GM13977 (cell line): ENCODE results near the gene TPGS1.

Experiments
- DNase-seq: peaks from one replicate; pipeline ENCODE4 v3.0.0; 2012; ENCODE audit warnings: low spot score
- in situ Hi-C: fragments of 300-500 bp; cut with MboI; formaldehyde crosslinking; loops from one replicate; pipeline ENCODE4 v1.12.0; 2022; ENCODE audit warnings: low sequenced_read_pairs, low pct_unique_long_range_greater_than_20kb, mixed read lengths, inconsistent platforms; ENCODE audit not compliant: unreplicated experiment
- TF ChIP-seq, protein P1 (sequence below): IDR thresholded peaks from 2 replicates; pipeline ENCODE4 v1.5.1; 2012; ENCODE audit warnings: mild to moderate bottlenecking, control low read depth; ENCODE audit not compliant: insufficient read depth; ENCODE audit errors: extremely low read depth, missing control alignments

Gene TPGS1

DNA sequence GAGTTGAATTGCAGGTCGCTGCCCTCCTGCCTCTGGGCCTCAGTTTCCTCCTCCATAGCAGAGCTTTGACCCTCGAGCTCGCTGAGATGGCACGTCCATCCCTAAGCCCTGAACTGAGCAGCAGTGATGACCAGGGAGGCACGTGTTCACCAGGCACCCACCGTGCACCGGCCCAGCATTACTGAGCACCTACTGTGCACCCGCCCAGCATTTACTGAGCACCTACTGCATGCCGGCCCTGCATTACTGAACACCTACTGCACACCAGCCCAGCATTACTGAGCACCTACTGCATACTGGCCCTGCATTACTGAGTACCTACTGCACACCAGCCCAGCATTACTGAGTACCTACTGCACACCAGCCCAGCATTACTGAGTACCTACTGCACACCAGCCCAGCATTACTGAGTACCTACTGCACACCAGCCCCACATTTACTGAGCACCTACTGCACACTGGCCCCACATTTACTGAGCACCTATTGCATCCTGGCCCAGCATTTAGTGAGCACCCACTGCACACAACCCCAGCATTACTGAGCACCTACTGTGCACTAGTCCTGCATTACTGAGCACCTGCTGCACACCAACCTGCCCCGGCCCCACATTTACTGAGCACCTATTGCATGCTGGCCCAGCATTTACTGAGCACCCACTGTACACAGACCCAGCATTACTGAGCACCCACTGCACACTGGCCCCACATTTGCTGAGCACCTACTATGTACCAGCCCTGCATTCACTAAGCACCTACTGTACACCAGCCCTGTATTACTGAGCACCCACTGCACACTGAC lies 6.3 kb downstream of the TPGS1 start:
- DNase-seq = no peak
- TF ChIP-seq, protein P1, sequence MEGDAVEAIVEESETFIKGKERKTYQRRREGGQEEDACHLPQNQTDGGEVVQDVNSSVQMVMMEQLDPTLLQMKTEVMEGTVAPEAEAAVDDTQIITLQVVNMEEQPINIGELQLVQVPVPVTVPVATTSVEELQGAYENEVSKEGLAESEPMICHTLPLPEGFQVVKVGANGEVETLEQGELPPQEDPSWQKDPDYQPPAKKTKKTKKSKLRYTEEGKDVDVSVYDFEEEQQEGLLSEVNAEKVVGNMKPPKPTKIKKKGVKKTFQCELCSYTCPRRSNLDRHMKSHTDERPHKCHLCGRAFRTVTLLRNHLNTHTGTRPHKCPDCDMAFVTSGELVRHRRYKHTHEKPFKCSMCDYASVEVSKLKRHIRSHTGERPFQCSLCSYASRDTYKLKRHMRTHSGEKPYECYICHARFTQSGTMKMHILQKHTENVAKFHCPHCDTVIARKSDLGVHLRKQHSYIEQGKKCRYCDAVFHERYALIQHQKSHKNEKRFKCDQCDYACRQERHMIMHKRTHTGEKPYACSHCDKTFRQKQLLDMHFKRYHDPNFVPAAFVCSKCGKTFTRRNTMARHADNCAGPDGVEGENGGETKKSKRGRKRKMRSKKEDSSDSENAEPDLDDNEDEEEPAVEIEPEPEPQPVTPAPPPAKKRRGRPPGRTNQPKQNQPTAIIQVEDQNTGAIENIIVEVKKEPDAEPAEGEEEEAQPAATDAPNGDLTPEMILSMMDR = no peak
- in situ Hi-C loops = no loop called here

DNA sequence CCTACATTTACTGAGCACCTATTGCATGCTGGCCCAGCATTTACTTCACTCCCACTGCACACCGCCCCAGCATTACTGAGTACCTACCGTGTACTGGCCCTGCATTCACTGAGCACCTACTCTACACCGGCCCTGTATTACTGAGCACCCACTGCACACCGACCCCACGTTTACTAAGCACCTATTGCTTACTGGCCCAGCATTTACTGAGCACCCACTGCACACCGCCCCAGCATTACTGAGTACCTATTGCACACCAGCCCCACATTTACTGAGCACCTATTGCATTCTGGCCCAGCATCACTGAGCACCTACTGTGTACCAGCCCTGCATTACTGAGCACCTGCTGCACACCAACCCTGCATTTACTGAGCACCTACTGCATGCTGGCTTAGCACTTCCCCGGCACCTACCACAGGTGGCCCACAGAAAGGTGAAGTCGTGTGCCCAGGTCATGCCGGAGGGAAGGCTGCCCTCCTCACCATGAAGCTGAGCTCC lies 6.9 kb downstream of the TPGS1 start:
- DNase-seq = no peak
- in situ Hi-C loops = no loop called here
- TF ChIP-seq, protein P1 = no peak

DNA sequence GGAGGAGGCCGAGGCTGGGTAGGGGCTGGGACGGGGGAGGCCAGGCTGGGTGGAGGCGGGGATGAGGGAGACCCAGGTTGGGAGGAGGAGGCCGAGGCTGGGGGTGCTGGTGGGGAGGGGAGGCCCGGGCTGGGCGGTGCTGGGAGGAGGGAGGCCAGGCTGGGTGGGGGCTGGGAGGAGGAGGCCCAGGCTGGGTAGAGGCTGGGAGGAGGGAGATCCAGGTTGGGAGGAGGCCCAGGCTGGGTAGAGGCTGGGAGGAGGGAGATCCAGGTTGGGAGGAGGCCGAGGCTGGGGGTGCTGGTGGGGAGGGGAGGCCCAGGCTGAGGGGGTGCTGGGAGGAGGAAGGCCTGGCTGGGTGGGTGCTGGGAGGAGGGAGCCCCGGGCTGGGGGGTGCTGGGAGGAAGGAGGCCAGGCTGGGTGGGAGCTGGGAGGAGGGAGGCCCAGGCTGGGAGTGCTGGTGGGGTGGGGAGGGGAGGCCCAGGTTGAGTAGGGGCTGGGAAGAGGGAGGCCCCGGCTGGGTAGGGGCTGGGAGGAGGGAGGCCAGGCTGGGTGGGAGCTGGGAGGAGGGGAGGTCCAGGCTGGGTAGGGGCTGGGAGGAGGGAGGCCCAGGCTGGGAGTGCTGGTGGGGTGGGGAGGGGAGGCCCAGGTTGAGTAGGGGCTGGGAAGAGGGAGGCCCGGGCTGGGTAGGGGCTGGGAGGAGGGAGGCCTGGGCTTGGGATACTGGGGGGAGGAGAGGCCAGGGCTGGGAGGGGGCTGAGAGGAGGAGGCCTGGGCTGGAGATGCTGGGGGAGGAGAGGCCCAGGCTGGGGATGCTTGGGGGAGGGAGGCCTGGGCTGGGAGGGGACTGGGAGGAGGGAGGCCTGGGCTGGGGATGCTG lies 10.7 kb downstream of the TPGS1 start:
- no peak for DNase-seq
- in situ Hi-C loops = no loop called here
- TF ChIP-seq, protein P1 = no peak

DNA sequence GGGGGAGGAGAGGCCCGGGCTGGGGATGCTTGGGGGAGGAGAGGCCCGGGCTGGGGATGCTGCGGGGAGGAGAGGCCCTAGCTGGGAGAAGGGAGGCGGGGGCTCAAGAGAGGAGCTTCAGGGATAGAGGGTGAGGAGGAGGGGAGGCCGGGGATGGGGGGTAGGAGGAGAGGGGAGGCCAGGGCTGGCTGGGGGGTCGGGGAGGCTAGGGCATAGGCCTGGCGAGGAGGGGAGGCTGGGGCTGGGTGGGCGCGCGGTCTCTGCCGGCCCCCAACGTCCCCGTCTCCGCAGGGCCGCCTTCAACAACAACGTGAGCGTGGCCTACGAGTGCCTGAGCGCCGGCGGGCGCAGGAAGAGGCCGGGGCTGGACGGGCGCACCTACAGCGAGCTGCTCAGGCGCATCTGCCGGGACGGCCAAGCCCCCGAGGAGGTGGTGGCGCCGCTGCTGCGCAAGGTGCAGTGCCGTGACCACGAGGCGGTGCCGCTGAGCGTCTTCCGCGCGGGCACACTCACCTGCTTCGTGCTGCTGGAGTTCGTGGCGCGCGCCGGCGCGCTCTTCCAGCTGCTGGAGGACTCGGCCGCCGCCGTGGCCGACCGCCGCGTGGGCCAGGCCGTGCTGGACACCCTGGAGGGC lies 11.4 kb downstream of the TPGS1 start:
- TF ChIP-seq, protein P1 = peak; percentile 32
- peak; percentile 66 for DNase-seq
- in situ Hi-C loops = no loop called here

DNA sequence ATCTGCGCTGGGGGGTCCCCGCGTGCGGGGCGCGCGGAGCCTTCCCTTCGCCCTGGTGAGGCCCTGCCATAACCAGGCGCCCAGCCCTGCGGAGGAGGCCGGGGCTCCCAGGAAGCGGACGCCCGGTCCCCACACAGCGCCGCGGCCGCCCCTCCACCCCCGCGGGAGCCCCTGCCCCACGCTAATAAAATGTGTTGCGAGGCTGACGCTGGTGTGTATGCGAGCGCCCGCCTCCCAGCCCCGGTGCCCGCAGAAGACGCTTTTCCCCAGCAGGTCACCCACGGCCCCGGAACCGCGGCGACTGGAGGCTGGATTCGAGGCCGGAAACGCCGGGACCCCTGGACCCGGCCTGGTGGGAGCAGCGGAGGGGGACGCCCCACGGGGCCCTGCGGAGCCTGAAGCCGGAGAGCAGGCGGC lies 12.2 kb downstream of the TPGS1 start:
- DNase-seq = no peak
- in situ Hi-C loops = no loop called here
- TF ChIP-seq, protein P1 = no peak

DNA sequence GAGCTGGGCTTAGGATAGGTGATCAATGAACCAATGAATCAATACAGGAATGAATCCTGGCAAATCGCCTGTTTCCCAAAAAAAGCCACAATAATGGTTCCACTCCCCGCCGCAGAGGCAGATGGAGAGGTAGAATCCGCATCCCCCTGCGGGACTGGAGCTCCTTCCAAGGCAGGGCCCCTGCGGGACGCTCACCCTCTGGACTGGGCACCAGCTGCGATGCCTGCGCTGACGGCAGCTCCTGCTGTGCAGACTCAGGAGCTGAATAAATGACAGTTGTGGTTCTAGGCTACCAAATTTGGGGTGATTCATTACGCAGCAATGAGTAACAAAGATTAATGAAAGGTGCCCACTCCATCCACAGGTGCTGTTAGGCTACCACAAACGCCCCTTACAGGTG lies 15.4 kb downstream of the TPGS1 start:
- TF ChIP-seq, protein P1 = no peak
- in situ Hi-C loops = no loop called here
- DNase-seq = no peak
